Measurements from ENCODE around the gene ADAMTS18. TPM values are rescaled to one million over a fixed set of nuclear protein-coding genes. Genes with fewer than 3 reads are reported as not detected.

ADAMTS18 gene
- total and polyA plus RNA-seq, 2 experiments from 2014 or later, result 2.7 to 5.5 TPM

DNA sequence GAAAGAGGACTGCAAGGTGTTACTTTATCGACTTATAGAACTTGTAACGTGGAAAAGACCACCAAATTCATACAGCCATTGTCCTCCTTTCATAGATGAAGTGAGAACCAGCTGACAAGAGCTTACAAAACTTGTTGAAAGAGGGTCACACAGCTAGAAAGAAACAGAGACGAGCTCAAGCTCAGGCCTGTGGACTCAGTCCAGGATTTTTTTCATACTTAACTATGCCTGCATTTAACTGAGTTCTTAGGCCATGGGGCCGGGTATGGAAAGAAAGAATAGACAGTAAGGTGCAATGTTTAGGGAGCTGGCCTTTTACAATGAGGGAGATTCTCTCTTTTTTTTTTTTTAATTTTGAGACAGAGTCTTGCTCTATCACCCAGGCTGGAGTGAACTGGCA is 106.1 kb downstream of the ADAMTS18 start:
- H4K20me1 ChIP-seq (ENCODE audit: insufficient read depth, poor library complexity, severe bottlenecking), result no peaks in the 10 kb centered on the region
- TF ChIP-seq EZH2 (IDR thresholded peaks at IDR 0.05; ENCODE audit: borderline replicate concordance) (no peak), EZH2phosphoT487 (IDR thresholded peaks at IDR 0.05; ENCODE audit: low read depth, severe bottlenecking, unreplicated experiment) (no peak)
- TF ChIP-seq, protein P1, sequence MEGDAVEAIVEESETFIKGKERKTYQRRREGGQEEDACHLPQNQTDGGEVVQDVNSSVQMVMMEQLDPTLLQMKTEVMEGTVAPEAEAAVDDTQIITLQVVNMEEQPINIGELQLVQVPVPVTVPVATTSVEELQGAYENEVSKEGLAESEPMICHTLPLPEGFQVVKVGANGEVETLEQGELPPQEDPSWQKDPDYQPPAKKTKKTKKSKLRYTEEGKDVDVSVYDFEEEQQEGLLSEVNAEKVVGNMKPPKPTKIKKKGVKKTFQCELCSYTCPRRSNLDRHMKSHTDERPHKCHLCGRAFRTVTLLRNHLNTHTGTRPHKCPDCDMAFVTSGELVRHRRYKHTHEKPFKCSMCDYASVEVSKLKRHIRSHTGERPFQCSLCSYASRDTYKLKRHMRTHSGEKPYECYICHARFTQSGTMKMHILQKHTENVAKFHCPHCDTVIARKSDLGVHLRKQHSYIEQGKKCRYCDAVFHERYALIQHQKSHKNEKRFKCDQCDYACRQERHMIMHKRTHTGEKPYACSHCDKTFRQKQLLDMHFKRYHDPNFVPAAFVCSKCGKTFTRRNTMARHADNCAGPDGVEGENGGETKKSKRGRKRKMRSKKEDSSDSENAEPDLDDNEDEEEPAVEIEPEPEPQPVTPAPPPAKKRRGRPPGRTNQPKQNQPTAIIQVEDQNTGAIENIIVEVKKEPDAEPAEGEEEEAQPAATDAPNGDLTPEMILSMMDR (IDR thresholded peaks at IDR 0.05; ENCODE audit: poor library complexity), result no peak
- H3K36me3 ChIP-seq (replicated peaks; ENCODE audit: insufficient read depth, low read depth), result no peaks in the 10 kb centered on the region
- no peak overlapping the region for H2AFZ ChIP-seq
- no peaks in the 10 kb centered on the region for H3K27me3 ChIP-seq
- no peak for DNase-seq (ENCODE audit: low spot score)
- no peak overlapping the region for H3K27ac ChIP-seq
- no peaks in the 10 kb centered on the region for H3K79me2 ChIP-seq
- peaks cover 5% of the 10 kb centered on the region for H3K4me1 ChIP-seq (ENCODE audit: insufficient read depth)
- H3K9me2 ChIP-seq (replicated peaks; ENCODE audit: insufficient read depth), result no peaks in the 10 kb centered on the region
- H3K4me3 ChIP-seq, result no peak overlapping the region
- WGBS (ENCODE audit: low lambda C conversion rate, missing lambda C conversion rate), result 92% methylated on average over 4 of the region's 4 CpGs
- H3K9me3 ChIP-seq (ENCODE audit: low read depth), result no peaks in the 10 kb centered on the region
- no peak overlapping the region for H3K4me2 ChIP-seq

DNA sequence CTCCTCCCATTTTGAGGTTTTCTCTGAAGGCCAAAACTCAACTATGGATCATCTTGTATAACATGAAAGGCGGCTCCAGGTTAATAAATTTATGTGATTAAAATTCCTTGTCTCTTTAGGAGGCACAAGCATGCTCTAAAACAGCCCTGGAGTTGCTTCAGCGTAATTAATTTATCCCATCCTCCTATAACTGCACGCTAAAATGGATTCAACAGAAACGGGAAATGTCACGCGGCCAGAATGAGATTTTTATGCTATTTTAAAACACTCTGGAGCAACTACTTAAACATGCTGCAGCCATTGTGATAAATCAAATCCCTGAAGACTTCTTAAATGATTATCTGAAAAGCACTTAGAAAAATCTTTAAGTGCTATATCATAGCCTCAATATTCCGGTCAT is 106.6 kb downstream of the ADAMTS18 start:
- Histone ChIP-seq H2AFZ (no peak overlapping the region), H3K4me3 (no peak overlapping the region), H3K36me3 (replicated peaks; ENCODE audit: insufficient read depth, low read depth) (no peaks in the 10 kb centered on the region), H3K79me2 (no peaks in the 10 kb centered on the region), H3K4me2 (no peak overlapping the region), H3K27me3 (no peaks in the 10 kb centered on the region), H3K9me2 (replicated peaks; ENCODE audit: insufficient read depth) (no peaks in the 10 kb centered on the region), H3K9me3 (ENCODE audit: low read depth) (no peaks in the 10 kb centered on the region), H3K4me1 (ENCODE audit: insufficient read depth) (peaks cover 10% of the 10 kb centered on the region), H4K20me1 (ENCODE audit: insufficient read depth, poor library complexity, severe bottlenecking) (no peaks in the 10 kb centered on the region), H3K27ac (no peak overlapping the region)
- TF ChIP-seq EZH2 (IDR thresholded peaks at IDR 0.05; ENCODE audit: borderline replicate concordance) (no peak), EZH2phosphoT487 (IDR thresholded peaks at IDR 0.05; ENCODE audit: low read depth, severe bottlenecking, unreplicated experiment) (no peak)
- TF ChIP-seq, protein P1 (IDR thresholded peaks at IDR 0.05; ENCODE audit: poor library complexity), result no peak
- WGBS (ENCODE audit: low lambda C conversion rate, missing lambda C conversion rate), result 91% methylated on average over 7 of the region's 7 CpGs
- DNase-seq (ENCODE audit: low spot score), result no peak

DNA sequence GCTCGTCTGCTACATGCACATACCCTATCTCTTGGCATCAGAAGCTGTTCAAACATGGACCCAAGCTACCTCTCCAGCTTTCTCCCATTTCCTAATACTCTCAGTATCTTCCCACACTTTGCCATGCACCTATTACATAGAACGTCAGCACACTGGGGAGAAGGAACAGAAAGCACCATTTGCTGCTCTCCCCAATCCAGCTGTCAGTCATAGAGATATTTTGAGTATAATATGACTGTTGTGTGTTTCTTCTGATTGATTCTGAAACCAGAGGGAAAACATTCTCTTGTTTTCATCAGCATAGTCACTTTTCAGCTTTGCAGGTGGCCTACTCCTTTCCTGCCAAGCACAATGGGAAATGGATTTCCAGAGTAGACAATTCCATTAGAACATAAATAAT is 107.1 kb downstream of the ADAMTS18 start:
- no peak overlapping the region for H3K4me2 ChIP-seq
- no peaks in the 10 kb centered on the region for H4K20me1 ChIP-seq (ENCODE audit: insufficient read depth, poor library complexity, severe bottlenecking)
- no peak overlapping the region for H2AFZ ChIP-seq
- no peaks in the 10 kb centered on the region for H3K36me3 ChIP-seq (replicated peaks; ENCODE audit: insufficient read depth, low read depth)
- whole genome bisulfite sequencing (ENCODE audit: low lambda C conversion rate, missing lambda C conversion rate), result 91% methylated on average over 2 of the region's 2 CpGs
- H3K27ac ChIP-seq, result no peak overlapping the region
- H3K9me2 ChIP-seq (replicated peaks; ENCODE audit: insufficient read depth), result no peaks in the 10 kb centered on the region
- H3K9me3 ChIP-seq (ENCODE audit: low read depth), result no peaks in the 10 kb centered on the region
- no peak overlapping the region for H3K4me3 ChIP-seq
- H3K79me2 ChIP-seq, result no peaks in the 10 kb centered on the region
- DNase-seq (ENCODE audit: low spot score), result no peak
- no peaks in the 10 kb centered on the region for H3K27me3 ChIP-seq
- peaks cover 16% of the 10 kb centered on the region for H3K4me1 ChIP-seq (ENCODE audit: insufficient read depth)
- TF ChIP-seq EZH2phosphoT487 (IDR thresholded peaks at IDR 0.05; ENCODE audit: low read depth, severe bottlenecking, unreplicated experiment) (no peak), EZH2 (IDR thresholded peaks at IDR 0.05; ENCODE audit: borderline replicate concordance) (no peak)
- TF ChIP-seq, protein P1 (IDR thresholded peaks at IDR 0.05; ENCODE audit: poor library complexity), result no peak

DNA sequence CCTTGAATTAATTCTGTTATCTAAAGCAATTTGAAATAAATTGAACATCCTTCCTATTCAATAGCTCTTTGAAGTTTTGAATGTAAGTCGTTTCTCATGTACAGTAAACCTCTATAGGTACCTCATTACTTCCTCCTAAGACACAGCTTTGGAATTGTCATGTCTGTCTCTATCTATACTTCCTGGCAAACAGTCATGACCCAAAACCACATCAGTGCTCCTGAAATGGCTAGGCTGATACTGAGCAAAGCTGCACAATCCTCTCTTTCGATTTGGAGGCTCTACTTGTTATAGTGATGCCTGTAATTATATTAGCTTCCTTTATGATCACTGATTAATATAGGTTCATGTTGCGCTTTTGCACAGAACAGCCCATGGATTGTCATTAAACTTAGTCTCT is 110.1 kb downstream of the ADAMTS18 start:
- Histone ChIP-seq H2AFZ (no peak overlapping the region), H3K9me3 (ENCODE audit: low read depth) (no peaks in the 10 kb centered on the region), H4K20me1 (ENCODE audit: insufficient read depth, poor library complexity, severe bottlenecking) (no peaks in the 10 kb centered on the region), H3K9me2 (replicated peaks; ENCODE audit: insufficient read depth) (no peaks in the 10 kb centered on the region), H3K4me2 (no peak overlapping the region), H3K4me1 (ENCODE audit: insufficient read depth) (peaks cover 17% of the 10 kb centered on the region), H3K27me3 (no peaks in the 10 kb centered on the region), H3K4me3 (no peak overlapping the region), H3K36me3 (replicated peaks; ENCODE audit: insufficient read depth, low read depth) (no peaks in the 10 kb centered on the region), H3K79me2 (no peaks in the 10 kb centered on the region), H3K27ac (no peak overlapping the region)
- TF ChIP-seq, protein P1 (IDR thresholded peaks at IDR 0.05; ENCODE audit: poor library complexity), result no peak
- TF ChIP-seq EZH2phosphoT487 (IDR thresholded peaks at IDR 0.05; ENCODE audit: low read depth, severe bottlenecking, unreplicated experiment) (no peak), EZH2 (IDR thresholded peaks at IDR 0.05; ENCODE audit: borderline replicate concordance) (no peak)
- no peak for DNase-seq (ENCODE audit: low spot score)
- WGBS (ENCODE audit: low lambda C conversion rate, missing lambda C conversion rate), result 55% methylated on average over 3 of the region's 3 CpGs

Data from hepatocyte (in vitro differentiated cells).